Parathyroid adenoma (tissue), 2 donors: Measurements from ENCODE around the gene SNAPC1.
A peak's percentile ranks its signal among the peaks of the same experiment; 100 is the strongest.

Experiments used
- H2AFZ ChIP-seq: fragments of 300-600 bp; sonication (generic); one replicate; pipeline ENCODE4 v1.7.0; 2017; ENCODE audit warnings: antibody characterized with exemption, mild to moderate bottlenecking
- H3K27ac ChIP-seq: fragments of 300-600 bp; sonication (generic); one replicate; pipeline ENCODE4 v1.7.0; 2017
- H3K27me3 ChIP-seq: fragments of 300-600 bp; sonication (generic); one replicate; pipeline ENCODE4 v1.7.0; 2017; ENCODE audit warnings: low read length; ENCODE audit not compliant: control insufficient read depth, insufficient read depth
- H3K36me3 ChIP-seq: fragments of 300-600 bp; sonication (generic); one replicate; pipeline ENCODE4 v1.7.0; 2017; ENCODE audit warnings: low read length; ENCODE audit not compliant: control insufficient read depth, insufficient read depth
- H3K4me1 ChIP-seq: fragments of 300-600 bp; sonication (generic); one replicate; pipeline ENCODE4 v1.7.0; 2017; ENCODE audit warnings: control low read depth
- H3K4me2 ChIP-seq: fragments of 300-600 bp; sonication (generic); one replicate; pipeline ENCODE4 v1.7.0; 2017; ENCODE audit warnings: low read length
- H3K4me3 ChIP-seq: fragments of 300-600 bp; sonication (generic); one replicate; pipeline ENCODE4 v1.7.0; 2017; ENCODE audit warnings: low read depth, low read length
- H3K79me2 ChIP-seq: fragments of 300-600 bp; sonication (generic); one replicate; pipeline ENCODE4 v1.7.0; 2017; ENCODE audit warnings: control low read depth
- H3K9ac ChIP-seq: fragments of 300-600 bp; sonication (generic); one replicate; pipeline ENCODE4 v1.7.0; 2017; ENCODE audit warnings: mild to moderate bottlenecking
- H3K9me3 ChIP-seq: fragments of 300-600 bp; sonication (generic); one replicate; pipeline ENCODE4 v1.7.0; 2017; ENCODE audit warnings: low read length; ENCODE audit not compliant: control insufficient read depth
- CTCF ChIP-seq: fragments of 300-600 bp; sonication (generic); IDR thresholded peaks from one replicate; pipeline ENCODE4 v1.7.0; 2017; ENCODE audit warnings: antibody characterized with exemption, mild to moderate bottlenecking
- donor health status: primary hyperparathyroidism.

Gene SNAPC1

DNA sequence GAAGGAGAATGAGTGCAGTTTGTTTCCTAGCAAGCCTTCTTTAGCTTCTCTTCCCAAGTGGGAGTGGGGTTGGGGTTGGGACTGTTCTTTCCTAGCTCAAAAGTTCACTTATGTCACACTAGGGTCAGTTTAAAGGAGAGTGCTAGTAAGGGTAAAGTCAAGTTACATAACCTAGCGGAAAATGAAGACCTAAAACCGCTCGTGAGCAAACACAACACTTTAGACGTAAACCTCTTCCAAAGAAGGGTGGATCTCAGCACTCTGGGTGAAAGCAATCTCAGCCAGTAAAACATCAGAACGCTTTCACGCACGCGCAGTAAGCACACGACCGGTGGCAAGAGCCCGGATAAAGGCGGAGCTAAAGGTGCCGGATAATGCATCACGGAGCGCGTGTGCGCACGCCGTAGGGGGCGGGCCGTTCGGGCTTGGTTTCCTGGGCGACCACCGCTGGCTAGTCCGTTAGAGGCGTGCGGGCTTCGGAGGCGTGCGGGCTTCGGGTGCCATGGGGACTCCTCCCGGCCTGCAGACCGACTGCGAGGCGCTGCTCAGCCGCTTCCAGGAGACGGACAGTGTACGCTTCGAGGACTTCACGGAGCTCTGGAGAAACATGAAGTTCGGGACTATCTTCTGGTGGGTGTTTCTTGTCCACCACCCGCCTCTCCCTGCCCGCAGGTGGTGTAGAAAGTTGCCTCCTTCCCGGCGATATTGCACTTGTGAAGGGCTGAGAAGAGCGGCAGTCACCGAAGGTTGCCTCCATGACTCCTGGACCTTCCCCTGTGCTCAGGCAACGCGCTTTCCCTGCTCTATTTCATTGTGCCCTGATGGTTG is at the start of gene SNAPC1:
TSS of gene SNAPC1 (plus strand) at position 462 of the 828 bp plus-strand sequence. CDS start at position 503, 41 bp downstream.
- peak within 1 kb of the TSS; percentile 99 for H3K4me3 ChIP-seq
- H3K79me2 ChIP-seq, result no peaks in the 10 kb centered on the region
- peak within 1 kb of the TSS; percentile 96 for H3K4me2 ChIP-seq
- no peaks in the 10 kb centered on the region for H3K27me3 ChIP-seq
- peak within 1 kb of the TSS; percentile 79 for H3K27ac ChIP-seq
- no peaks in the 10 kb centered on the region for H3K9me3 ChIP-seq
- no peaks in the 10 kb centered on the region for H3K36me3 ChIP-seq
- H2AFZ ChIP-seq, result peak within 1 kb of the TSS; percentile 93
- no peak within 1 kb of the TSS for H3K9ac ChIP-seq
- H3K4me1 ChIP-seq, result peaks cover 16% of the 10 kb centered on the region
- no peak for TF ChIP-seq CTCF

DNA sequence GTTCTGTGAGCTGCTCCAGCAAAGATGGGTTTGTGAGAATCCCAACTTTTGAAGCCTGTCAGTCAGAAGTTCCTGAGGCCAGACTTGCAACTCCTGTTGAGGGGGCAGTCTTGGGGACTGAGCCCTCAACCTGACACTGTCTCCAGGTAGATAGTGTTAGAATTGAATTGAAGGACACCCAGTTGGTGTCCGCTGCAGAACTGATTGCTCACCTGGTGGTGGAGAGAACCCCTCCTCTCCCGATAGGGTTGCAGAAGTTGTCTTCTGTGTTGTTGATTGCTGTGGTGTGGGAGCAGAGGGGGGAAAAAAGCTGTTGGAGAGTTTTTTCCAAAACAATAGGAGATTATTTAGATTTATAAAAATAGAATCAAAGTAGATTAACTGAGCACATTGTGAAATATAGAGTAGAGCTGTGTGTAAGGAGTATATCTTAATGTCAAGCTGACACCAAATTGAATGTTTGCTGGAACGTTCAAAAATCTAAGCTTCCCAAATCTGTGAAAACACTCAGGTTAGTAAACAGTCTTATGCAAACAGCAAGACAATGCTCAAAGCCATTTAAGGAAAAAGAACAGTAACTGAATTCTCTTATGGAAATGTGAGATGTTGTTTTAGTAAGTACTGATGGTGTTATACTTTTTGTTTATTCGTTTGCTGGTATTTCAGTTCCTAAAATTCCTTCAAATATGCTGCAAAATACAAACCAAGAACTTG is 48.3 kb upstream of the SNAPC1 start:
- Histone ChIP-seq H3K4me2 (no peak overlapping the region), H3K9me3 (no peaks in the 10 kb centered on the region), H3K27ac (no peak overlapping the region), H3K4me1 (peaks cover 20% of the 10 kb centered on the region), H2AFZ (no peak overlapping the region), H3K27me3 (no peaks in the 10 kb centered on the region), H3K79me2 (peaks cover 32% of the 10 kb centered on the region), H3K4me3 (no peak overlapping the region), H3K36me3 (no peaks in the 10 kb centered on the region), H3K9ac (no peak overlapping the region)
- no peak for TF ChIP-seq CTCF

DNA sequence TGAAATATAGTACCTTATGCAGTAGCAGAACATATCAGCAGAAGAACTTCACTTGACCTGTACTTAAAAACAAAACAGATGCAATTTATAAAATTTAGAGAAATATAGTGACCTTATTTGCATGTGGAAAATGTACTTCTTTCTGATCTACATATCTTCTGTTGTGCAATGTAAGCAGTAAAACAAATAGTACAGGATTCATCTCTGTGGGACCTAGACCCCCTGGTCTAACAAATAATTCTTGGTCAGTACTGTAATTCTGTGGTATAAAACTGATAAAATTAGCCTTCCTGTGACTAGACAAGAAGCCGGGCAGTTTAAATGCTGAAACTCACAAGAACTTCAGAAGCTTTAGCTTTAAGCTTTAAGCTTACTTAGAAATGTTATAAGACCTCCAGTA is 45.3 kb upstream of the SNAPC1 start:
- Histone ChIP-seq H3K36me3 (no peaks in the 10 kb centered on the region), H3K27me3 (no peaks in the 10 kb centered on the region), H3K4me1 (peaks cover 16% of the 10 kb centered on the region), H2AFZ (no peak overlapping the region), H3K4me3 (no peak overlapping the region), H3K79me2 (peaks cover 24% of the 10 kb centered on the region), H3K4me2 (no peak overlapping the region), H3K27ac (no peak overlapping the region), H3K9ac (no peak overlapping the region), H3K9me3 (no peaks in the 10 kb centered on the region)
- TF ChIP-seq CTCF, result no peak

GRCh38 chr14:61718039-61718438 is 44.2 kb upstream of the SNAPC1 start:
- no peaks in the 10 kb centered on the region for H3K36me3 ChIP-seq
- no peaks in the 10 kb centered on the region for H3K9me3 ChIP-seq
- H3K4me1 ChIP-seq, result peaks cover 15% of the 10 kb centered on the region
- no peaks in the 10 kb centered on the region for H3K27me3 ChIP-seq
- H3K27ac ChIP-seq, result no peak overlapping the region
- no peak overlapping the region for H3K4me3 ChIP-seq
- no peak overlapping the region for H3K4me2 ChIP-seq
- peaks cover 21% of the 10 kb centered on the region for H3K79me2 ChIP-seq
- no peak for TF ChIP-seq CTCF
- H2AFZ ChIP-seq, result no peak overlapping the region
- no peak overlapping the region for H3K9ac ChIP-seq
